ENCODE data around the gene SLC35B3. TPM values are rescaled to one million over a fixed set of nuclear protein-coding genes. Genes with fewer than 3 reads are reported as not detected.
A peak's percentile ranks its signal among the peaks of the same experiment; 100 is the strongest.

SLC35B3 gene
- total and polyA plus RNA-seq, 9 of the 15 experiments (the other 6 are each of a cell fraction or from before 2014, with no cell fraction given) = 7.6 to 19.1 (median 11.3) TPM

GRCh38 chr6:8415913-8416312, 19.4 kb downstream of the SLC35B3 start:
- no peaks in the 10 kb centered on the region for H3K27me3 ChIP-seq (ENCODE audit: control insufficient read depth in 2 of 2, insufficient read depth in 2 of 2, low read length in 2 of 2)
- no peak overlapping the region for H3K27ac ChIP-seq (ENCODE audit: extremely low read depth, low read depth, low read length)
- no peak overlapping the region for H3K9ac ChIP-seq (ENCODE audit: insufficient read depth in 1 of 2, low read depth in 2 of 2, low read length in 2 of 2)
- intact Hi-C loops (cut with micrococcal nuclease) = no loop called here
- H4K20me1 ChIP-seq (replicated peaks; ENCODE audit: control insufficient read depth, insufficient read depth, low read length) = no peaks in the 10 kb centered on the region
- no peak overlapping the region for H3K4me2 ChIP-seq (ENCODE audit: insufficient read depth, low read length)
- H3K4me1 ChIP-seq (replicated peaks in 1 of 2; ENCODE audit: control insufficient read depth in 2 of 2, insufficient read depth in 2 of 2, low read length in 2 of 2) = no peaks in the 10 kb centered on the region
- FAIRE-seq = no peak
- CTCF ChIA-PET (ENCODE audit: low intra/inter-chr PET ratio) = no interaction called here
- DNase-seq (ENCODE audit: extremely low read depth in 1 of 4, low spot score in 3 of 4) = no peak
- in situ Hi-C loops (cut with MboI) = no loop called here
- no peak overlapping the region for H2AFZ ChIP-seq (ENCODE audit: low read depth, low read length)
- no peaks in the 10 kb centered on the region for H3K79me2 ChIP-seq (ENCODE audit: control insufficient read depth, insufficient read depth, low read length)
- TF ChIP-seq PTRF (tag; IDR thresholded peaks at IDR 0.05) (no peak), RBM25 (IDR thresholded peaks at IDR 0.05; ENCODE audit: low read depth, low read length, severe bottlenecking) (peak; percentile 73), ETV6 (IDR thresholded peaks at IDR 0.05; ENCODE audit: borderline replicate concordance in 1 of 2, low read depth in 2 of 2, low read length in 1 of 2) (no peak), ETV6 (CRISPR knock-in tag; IDR thresholded peaks at IDR 0.05; ENCODE audit: borderline replicate concordance) (no peak), CEBPB (tag; IDR thresholded peaks at IDR 0.05) (no peak), TARDBP (IDR thresholded peaks at IDR 0.05) (no peak)
- ATAC-seq = no peak
- peaks cover 55% of the 10 kb centered on the region for H3K36me3 ChIP-seq (ENCODE audit: control insufficient read depth, insufficient read depth, low read length)
- BruUV-seq (replicated peaks) = no TSS peak
- no peak overlapping the region for H3K4me3 ChIP-seq
- POLR2A ChIA-PET = no interaction called here
- whole genome bisulfite sequencing (ENCODE audit: insufficient coverage, low coverage, missing lambda C conversion rate) = 90% methylated on average over 2 of the region's 2 CpGs
- no peaks in the 10 kb centered on the region for H3K9me1 ChIP-seq (ENCODE audit: control insufficient read depth, insufficient read depth, low read length)
- H3K9me3 ChIP-seq (replicated peaks; ENCODE audit: control insufficient read depth, insufficient read depth, low read depth, low read length) = no peaks in the 10 kb centered on the region

DNA sequence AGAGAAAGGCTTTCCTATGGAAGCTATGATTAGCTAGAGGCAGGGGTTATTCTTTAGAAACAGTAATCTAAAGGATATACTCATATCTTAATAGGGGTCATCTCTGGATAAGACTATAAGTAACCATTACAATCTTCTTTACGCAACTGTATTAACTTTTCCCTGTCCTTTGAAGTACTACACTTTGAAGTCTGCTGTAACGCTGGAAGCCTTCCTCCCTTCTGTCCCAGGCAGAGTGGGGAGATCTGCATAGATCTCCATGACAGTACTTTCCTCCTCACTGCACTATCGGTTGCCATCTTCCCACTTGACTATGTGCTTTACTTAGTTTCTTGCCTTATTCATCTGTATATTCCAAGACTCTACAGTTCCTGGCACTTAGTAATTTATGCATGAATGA, 20.1 kb downstream of the SLC35B3 start:
- ChIA-PET POLR2A (no interaction called here), CTCF (ENCODE audit: low intra/inter-chr PET ratio) (no interaction called here)
- no peaks in the 10 kb centered on the region for H3K9me1 ChIP-seq (ENCODE audit: control insufficient read depth, insufficient read depth, low read length)
- FAIRE-seq (no peak), ATAC-seq (no peak), DNase-seq (ENCODE audit: extremely low read depth in 1 of 4, low spot score in 3 of 4) (no peak)
- no peak overlapping the region for H3K9ac ChIP-seq (ENCODE audit: insufficient read depth in 1 of 2, low read depth in 2 of 2, low read length in 2 of 2)
- H3K4me3 ChIP-seq = no peak overlapping the region
- no peaks in the 10 kb centered on the region for H3K4me1 ChIP-seq (replicated peaks in 1 of 2; ENCODE audit: control insufficient read depth in 2 of 2, insufficient read depth in 2 of 2, low read length in 2 of 2)
- no peaks in the 10 kb centered on the region for H3K27me3 ChIP-seq (ENCODE audit: control insufficient read depth in 2 of 2, insufficient read depth in 2 of 2, low read length in 2 of 2)
- no peaks in the 10 kb centered on the region for H4K20me1 ChIP-seq (replicated peaks; ENCODE audit: control insufficient read depth, insufficient read depth, low read length)
- no peak for TF ChIP-seq MXD1 (CRISPR knock-in tag; IDR thresholded peaks at IDR 0.05; ENCODE audit: borderline replicate concordance, poor library complexity, severe bottlenecking)
- no peak overlapping the region for H2AFZ ChIP-seq (ENCODE audit: low read depth, low read length)
- WGBS (ENCODE audit: insufficient coverage, low coverage, missing lambda C conversion rate) = 94% methylated on average over 3 of the region's 3 CpGs
- H3K79me2 ChIP-seq (ENCODE audit: control insufficient read depth, insufficient read depth, low read length) = no peaks in the 10 kb centered on the region
- no peak overlapping the region for H3K4me2 ChIP-seq (ENCODE audit: insufficient read depth, low read length)
- intact Hi-C loops (cut with micrococcal nuclease) = no loop called here
- in situ Hi-C loops (cut with MboI) = no loop called here
- no peaks in the 10 kb centered on the region for H3K9me3 ChIP-seq (replicated peaks; ENCODE audit: control insufficient read depth, insufficient read depth, low read depth, low read length)
- no TSS peak for BruUV-seq (replicated peaks)
- H3K27ac ChIP-seq (ENCODE audit: extremely low read depth, low read depth, low read length) = no peak overlapping the region
- H3K36me3 ChIP-seq (ENCODE audit: control insufficient read depth, insufficient read depth, low read length) = peaks cover 50% of the 10 kb centered on the region

Data from K562 (cell line).